Astrocyte (in vitro differentiated cells and primary cell): ENCODE measurements around the gene OR56A5. TPM values are rescaled to one million over a fixed set of nuclear protein-coding genes. Genes with fewer than 3 reads are reported as not detected.

Experiments
- DNase-seq: peaks from one replicate; pipeline ENCODE4 v3.0.0-alpha.2; 2010; ENCODE audit warnings: low read depth
- FAIRE-seq: peaks from 2 replicates; lab custom pipeline; 2011; peaks lifted over from hg19 to GRCh38; lab: Jason Lieb, UNC
- H2AFZ ChIP-seq: 2 replicates; pipeline ENCODE4 v1.6.0; 2012; ENCODE audit warnings: low read depth, low read length, inconsistent platforms
- H3K27ac ChIP-seq: 2 replicates; pipeline ENCODE4 v1.5.1; 2011; ENCODE audit warnings: low read depth, low read length, inconsistent platforms
- H3K27me3 ChIP-seq: 2 replicates; pipeline ENCODE4 v1.6.0; 2011; ENCODE audit warnings: low read length, inconsistent platforms; ENCODE audit not compliant: insufficient read depth
- H3K36me3 ChIP-seq: 2 replicates; pipeline ENCODE4 v1.5.1; 2011; ENCODE audit warnings: low read length, inconsistent platforms; ENCODE audit not compliant: insufficient read depth
- H3K4me1 ChIP-seq: 2 replicates; pipeline ENCODE4 v1.5.1; 2011; ENCODE audit warnings: low read length, inconsistent platforms; ENCODE audit not compliant: insufficient read depth
- H3K4me2 ChIP-seq: 2 replicates; pipeline ENCODE4 v1.6.0; 2012; ENCODE audit warnings: low read length, inconsistent platforms
- H3K4me3 ChIP-seq: 2 replicates; pipeline ENCODE4 v1.5.1; 2011; ENCODE audit warnings: low read depth, mild to moderate bottlenecking, low read length, inconsistent platforms; ENCODE audit not compliant: insufficient read depth
- H3K79me2 ChIP-seq: 2 replicates; pipeline ENCODE4 v1.6.0; 2012; ENCODE audit warnings: mild to moderate bottlenecking, low read length, inconsistent platforms; ENCODE audit not compliant: insufficient read depth
- H3K9ac ChIP-seq: 2 replicates; pipeline ENCODE4 v1.6.0; 2012; ENCODE audit warnings: mild to moderate bottlenecking, low read length, inconsistent platforms
- H3K9me3 ChIP-seq: 2 replicates; pipeline ENCODE4 v1.5.1; 2012; ENCODE audit warnings: low read depth, mild to moderate bottlenecking, low read length, inconsistent platforms; ENCODE audit not compliant: insufficient read depth
- H4K20me1 ChIP-seq: 2 replicates; pipeline ENCODE4 v1.6.0; 2012; ENCODE audit warnings: low read length, inconsistent platforms; ENCODE audit not compliant: insufficient read depth
- H3K27ac Mint-ChIP-seq: one replicate; pipeline ENCODE4 v1.8.0; 2021; ENCODE audit warnings: mild to moderate bottlenecking, mixed read lengths; ENCODE audit not compliant: unreplicated experiment
- H3K27me3 Mint-ChIP-seq: one replicate; pipeline ENCODE4 v1.8.0; 2021; ENCODE audit warnings: low read depth, mixed read lengths; ENCODE audit not compliant: unreplicated experiment
- H3K36me3 Mint-ChIP-seq: one replicate; pipeline ENCODE4 v1.8.0; 2021; ENCODE audit warnings: low read depth, mixed read lengths; ENCODE audit not compliant: unreplicated experiment
- H3K4me1 Mint-ChIP-seq: one replicate; pipeline ENCODE4 v1.8.0; 2021; ENCODE audit warnings: low read depth, mixed read lengths; ENCODE audit not compliant: unreplicated experiment
- H3K4me3 Mint-ChIP-seq: one replicate; pipeline ENCODE4 v1.8.0; 2021; ENCODE audit warnings: mild to moderate bottlenecking, moderate library complexity, mixed read lengths; ENCODE audit not compliant: unreplicated experiment
- H3K9me3 Mint-ChIP-seq: one replicate; pipeline ENCODE4 v1.8.0; 2021; ENCODE audit warnings: mild to moderate bottlenecking, mixed read lengths; ENCODE audit not compliant: unreplicated experiment
- CTCF ChIP-seq: IDR thresholded peaks from 2 replicates; pipeline ENCODE4 v1.5.1; 2011; ENCODE audit warnings: low read depth, mild to moderate bottlenecking, inconsistent platforms, low read length, moderate library complexity; ENCODE audit not compliant: insufficient read depth
- EZH2 ChIP-seq: IDR thresholded peaks from 2 replicates; pipeline ENCODE4 v1.6.1; 2012; ENCODE audit warnings: mild to moderate bottlenecking, low read length, inconsistent platforms; ENCODE audit not compliant: insufficient read depth
- total RNA-seq: library from RNA; stranded (reverse); gene quantifications from 2 replicates; pipeline ENCODE4 v1.2.1, GENCODE V29; 2021

The OR56A5 gene
- total RNA-seq, 1 donor from 2014 or later, result not detected

- Mint-ChIP-seq H3K36me3 (peaks cover 2% of the 10 kb centered on the region), H3K4me1 (no peaks in the 10 kb centered on the region), H3K9me3 (peaks cover 17% of the 10 kb centered on the region), H3K27ac (no peak overlapping the region), H3K4me3 (no peak overlapping the region), H3K27me3 (peaks cover 4% of the 10 kb centered on the region)
- no peaks in the 10 kb centered on the region for H4K20me1 ChIP-seq
- peaks cover 8% of the 10 kb centered on the region for H3K9me3 ChIP-seq
- no peak overlapping the region for H3K4me2 ChIP-seq
- DNase-seq (no peak), FAIRE-seq (no peak)
- H3K36me3 ChIP-seq, result no peaks in the 10 kb centered on the region
- H3K79me2 ChIP-seq, result no peaks in the 10 kb centered on the region
- H3K27ac ChIP-seq, result no peak overlapping the region
- TF ChIP-seq CTCF, result no peak
- TF ChIP-seq EZH2, result no peak
- no peaks in the 10 kb centered on the region for H3K27me3 ChIP-seq
- no peaks in the 10 kb centered on the region for H3K4me1 ChIP-seq
- H2AFZ ChIP-seq, result no peak overlapping the region
- no peak overlapping the region for H3K9ac ChIP-seq
- no peak overlapping the region for H3K4me3 ChIP-seq
Observed at GRCh38 chr11:5933116-5933515, 35.2 kb downstream of the OR56A5 start.

- peaks cover 17% of the 10 kb centered on the region for H3K9me3 Mint-ChIP-seq
- DNase-seq (no peak), FAIRE-seq (no peak)
Observed at GRCh38 chr11:5932671-5933070, 35.6 kb downstream of the OR56A5 start.

More at GRCh38 chr11:5932671-5933070, 35.6 kb downstream of the OR56A5 start:
- H3K4me3 ChIP-seq, result no peak overlapping the region
- Mint-ChIP-seq H3K36me3 (peaks cover 2% of the 10 kb centered on the region), H3K27ac (no peak overlapping the region), H3K4me3 (no peak overlapping the region), H3K27me3 (peaks cover 4% of the 10 kb centered on the region), H3K4me1 (no peaks in the 10 kb centered on the region)
- TF ChIP-seq EZH2, result no peak
- TF ChIP-seq CTCF, result no peak
- H3K36me3 ChIP-seq, result no peaks in the 10 kb centered on the region
- no peak overlapping the region for H3K27ac ChIP-seq
- no peaks in the 10 kb centered on the region for H4K20me1 ChIP-seq
- no peak overlapping the region for H3K9ac ChIP-seq
- no peak overlapping the region for H3K4me2 ChIP-seq
- no peak overlapping the region for H2AFZ ChIP-seq
- no peaks in the 10 kb centered on the region for H3K79me2 ChIP-seq
- no peaks in the 10 kb centered on the region for H3K4me1 ChIP-seq
- H3K27me3 ChIP-seq, result no peaks in the 10 kb centered on the region
- H3K9me3 ChIP-seq, result peaks cover 12% of the 10 kb centered on the region
